GM21528 (cell line): ENCODE data around the gene DISP1.

Source experiments
- ATAC-seq: cut with Tn5 transposase; IDR thresholded peaks from one replicate; pipeline ENCODE4 v1.9.1; 2021; ENCODE audit warnings: mild to moderate bottlenecking, moderate library complexity; ENCODE audit not compliant: unreplicated experiment, low FRiP score

DISP1 gene, protein sequence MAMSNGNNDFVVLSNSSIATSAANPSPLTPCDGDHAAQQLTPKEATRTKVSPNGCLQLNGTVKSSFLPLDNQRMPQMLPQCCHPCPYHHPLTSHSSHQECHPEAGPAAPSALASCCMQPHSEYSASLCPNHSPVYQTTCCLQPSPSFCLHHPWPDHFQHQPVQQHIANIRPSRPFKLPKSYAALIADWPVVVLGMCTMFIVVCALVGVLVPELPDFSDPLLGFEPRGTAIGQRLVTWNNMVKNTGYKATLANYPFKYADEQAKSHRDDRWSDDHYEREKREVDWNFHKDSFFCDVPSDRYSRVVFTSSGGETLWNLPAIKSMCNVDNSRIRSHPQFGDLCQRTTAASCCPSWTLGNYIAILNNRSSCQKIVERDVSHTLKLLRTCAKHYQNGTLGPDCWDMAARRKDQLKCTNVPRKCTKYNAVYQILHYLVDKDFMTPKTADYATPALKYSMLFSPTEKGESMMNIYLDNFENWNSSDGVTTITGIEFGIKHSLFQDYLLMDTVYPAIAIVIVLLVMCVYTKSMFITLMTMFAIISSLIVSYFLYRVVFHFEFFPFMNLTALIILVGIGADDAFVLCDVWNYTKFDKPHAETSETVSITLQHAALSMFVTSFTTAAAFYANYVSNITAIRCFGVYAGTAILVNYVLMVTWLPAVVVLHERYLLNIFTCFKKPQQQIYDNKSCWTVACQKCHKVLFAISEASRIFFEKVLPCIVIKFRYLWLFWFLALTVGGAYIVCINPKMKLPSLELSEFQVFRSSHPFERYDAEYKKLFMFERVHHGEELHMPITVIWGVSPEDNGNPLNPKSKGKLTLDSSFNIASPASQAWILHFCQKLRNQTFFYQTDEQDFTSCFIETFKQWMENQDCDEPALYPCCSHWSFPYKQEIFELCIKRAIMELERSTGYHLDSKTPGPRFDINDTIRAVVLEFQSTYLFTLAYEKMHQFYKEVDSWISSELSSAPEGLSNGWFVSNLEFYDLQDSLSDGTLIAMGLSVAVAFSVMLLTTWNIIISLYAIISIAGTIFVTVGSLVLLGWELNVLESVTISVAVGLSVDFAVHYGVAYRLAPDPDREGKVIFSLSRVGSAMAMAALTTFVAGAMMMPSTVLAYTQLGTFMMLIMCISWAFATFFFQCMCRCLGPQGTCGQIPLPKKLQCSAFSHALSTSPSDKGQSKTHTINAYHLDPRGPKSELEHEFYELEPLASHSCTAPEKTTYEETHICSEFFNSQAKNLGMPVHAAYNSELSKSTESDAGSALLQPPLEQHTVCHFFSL (N-terminal part only)

DNA sequence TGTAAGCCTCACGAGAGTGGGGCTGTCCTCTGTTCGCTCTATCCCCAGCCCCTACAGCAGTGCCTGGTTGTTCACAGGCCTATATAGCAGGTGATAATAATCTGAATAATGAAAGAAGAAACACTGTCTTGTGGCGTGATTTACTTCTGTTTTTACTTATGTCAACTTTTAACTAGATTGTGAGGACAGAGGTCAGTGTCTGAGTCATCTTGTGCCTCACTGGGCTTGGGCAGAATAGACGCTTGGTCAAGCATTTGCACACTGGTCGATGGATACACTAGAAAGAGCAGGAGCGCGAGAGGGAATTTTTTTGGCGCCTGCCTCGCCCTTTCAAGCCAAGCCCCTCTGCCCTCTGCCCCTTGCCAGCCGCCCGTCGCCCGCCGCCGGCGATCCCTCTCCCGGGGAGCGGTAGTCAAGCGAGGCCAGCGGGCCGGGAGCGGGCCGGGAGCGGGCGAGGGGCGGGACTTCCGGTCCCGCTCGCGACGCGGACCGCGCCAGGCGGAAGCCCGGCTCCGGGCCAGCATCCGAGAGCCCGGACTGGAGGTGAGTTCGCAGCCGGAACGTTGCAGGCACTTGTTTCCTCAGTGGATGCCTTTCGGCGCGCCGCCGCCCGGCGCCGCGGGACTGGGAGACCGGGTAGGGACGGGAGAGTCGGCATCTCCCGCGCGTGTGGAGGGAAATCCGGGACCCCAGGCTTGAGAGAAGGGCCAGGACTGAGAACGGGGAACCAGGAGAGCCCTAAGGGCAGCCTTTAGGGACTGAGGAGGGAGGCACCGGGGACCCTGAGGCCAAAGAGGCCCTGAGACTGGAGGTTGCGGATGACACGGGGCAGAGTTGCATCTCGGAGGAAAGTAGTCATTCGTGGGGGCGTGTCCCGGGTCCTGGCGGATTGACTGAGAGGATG lies at the start of gene DISP1:
Gene DISP1, plus strand, starts transcription at position 504 of the 904 bp plus-strand sequence. CDS start 127,785 bp downstream, outside the sequence.
- peak; percentile 94 for ATAC-seq

- no peak for ATAC-seq
These were observed 47.7 kb upstream of the DISP1 start for GRCh38 chr1:222767152-222767571.

GRCh38 chr1:222768592-222768991 lies 46.2 kb upstream of the DISP1 start:
- ATAC-seq: no peak

DNA sequence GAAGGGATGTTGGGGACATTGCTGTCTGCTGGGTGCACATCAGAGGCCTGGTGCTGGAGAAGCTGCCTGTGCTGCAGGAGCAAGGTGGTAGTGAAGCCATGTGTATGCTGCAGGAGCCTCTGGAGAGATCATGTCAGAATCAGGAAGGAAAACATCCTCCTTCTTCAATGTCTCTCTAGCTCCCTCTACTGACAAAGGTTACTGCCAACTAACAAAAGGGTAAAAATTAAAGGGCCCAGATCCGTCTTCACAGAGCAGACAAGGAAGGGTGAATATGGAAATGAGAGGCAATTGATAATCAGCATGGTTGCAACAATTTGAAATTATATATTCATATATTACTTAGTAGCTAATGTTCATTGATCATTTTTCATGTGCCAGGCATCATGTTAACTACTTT lies 45.7 kb upstream of the DISP1 start:
- ATAC-seq: no peak

DNA sequence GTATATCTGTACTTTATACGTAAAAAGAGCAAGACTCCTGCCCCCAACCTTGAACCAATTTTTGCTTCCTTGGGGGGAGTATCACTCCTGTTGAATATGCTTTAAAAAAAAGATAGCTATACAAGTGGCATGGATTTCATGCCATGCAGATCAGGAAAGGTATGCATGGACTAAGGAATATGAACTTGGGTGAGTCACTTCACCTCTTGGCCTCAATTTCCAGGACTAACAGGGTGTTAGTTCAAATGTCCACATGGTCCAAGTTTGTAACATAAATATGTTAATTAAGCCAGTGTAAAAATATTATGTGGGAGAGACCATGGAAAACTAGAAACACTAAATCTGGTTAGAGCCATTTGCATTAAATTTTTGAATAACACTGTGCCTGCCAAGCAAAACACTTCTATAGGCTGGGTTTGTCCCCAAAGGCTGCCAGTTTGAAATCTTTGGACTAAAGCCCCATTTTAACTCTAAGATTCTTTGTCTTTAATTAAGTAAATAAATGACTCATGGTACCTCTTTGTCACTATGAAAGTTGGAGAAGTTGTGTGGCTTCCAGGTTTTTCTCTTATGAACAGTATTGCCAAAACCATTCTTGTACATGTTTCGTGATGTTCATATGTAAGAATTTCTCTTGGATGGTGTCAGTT lies 44.7 kb upstream of the DISP1 start:
- no peak for ATAC-seq

- peak; percentile 93 for ATAC-seq
These were observed 41.9 kb upstream of the DISP1 start for GRCh38 chr1:222772996-222773379.

DNA sequence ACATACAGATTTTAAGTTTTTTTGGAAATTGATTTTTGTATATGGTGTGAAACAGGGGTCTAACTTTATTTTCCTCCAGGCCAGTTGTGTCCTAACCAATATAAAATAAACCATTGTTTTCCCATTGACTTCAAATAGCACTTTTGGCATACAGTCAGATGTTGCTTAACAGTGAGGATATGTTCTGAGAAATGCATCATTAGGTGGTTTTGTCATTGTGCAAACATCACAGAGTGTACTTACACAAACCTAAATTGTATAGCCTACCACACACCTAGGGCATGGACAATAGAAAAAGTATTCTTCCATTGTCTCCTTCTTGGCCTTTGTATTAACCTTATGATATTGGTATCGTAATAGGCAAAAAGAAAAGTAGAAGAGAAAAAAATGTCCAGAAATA lies 37.4 kb upstream of the DISP1 start:
- no peak for ATAC-seq

GRCh38 chr1:222777977-222778376 lies 36.9 kb upstream of the DISP1 start:
- no peak for ATAC-seq

DNA sequence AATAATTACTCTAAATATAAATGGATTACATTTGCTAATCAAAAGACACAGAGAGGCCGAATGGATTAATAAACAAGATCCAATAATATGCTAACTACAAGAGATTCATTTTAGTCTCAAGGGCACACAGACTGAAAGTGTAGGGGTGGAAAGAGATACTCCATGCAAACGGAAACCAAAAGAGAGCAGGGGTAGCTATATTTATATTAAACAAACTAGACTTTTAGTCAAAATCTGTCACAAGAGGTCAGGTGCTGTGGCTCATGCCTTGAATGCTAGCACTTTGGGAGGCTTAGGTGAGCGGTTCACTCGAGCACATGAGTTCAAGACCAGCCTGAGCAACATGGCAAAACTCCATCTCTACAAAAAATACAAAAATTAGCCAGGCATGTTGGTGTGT lies 33.6 kb upstream of the DISP1 start:
- ATAC-seq: no peak

DNA sequence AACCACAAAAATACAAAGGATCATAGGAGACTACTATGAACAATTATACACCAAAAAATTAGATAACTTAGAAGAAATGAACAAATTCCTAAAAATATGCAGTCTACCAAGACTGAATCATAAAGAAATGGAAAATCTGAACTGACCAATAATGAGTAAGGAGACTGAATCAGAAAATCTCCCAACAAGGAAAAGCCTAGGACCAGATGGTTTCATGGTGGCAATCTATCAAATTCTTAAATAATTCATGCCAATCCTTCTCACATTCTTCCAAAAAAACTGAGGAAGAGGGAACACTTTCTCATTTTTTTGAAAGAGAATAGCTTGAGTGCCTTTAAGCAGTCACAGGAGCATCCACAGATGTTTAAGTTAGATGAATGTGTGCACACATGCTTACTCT lies 31.8 kb upstream of the DISP1 start:
- no peak for ATAC-seq

DNA sequence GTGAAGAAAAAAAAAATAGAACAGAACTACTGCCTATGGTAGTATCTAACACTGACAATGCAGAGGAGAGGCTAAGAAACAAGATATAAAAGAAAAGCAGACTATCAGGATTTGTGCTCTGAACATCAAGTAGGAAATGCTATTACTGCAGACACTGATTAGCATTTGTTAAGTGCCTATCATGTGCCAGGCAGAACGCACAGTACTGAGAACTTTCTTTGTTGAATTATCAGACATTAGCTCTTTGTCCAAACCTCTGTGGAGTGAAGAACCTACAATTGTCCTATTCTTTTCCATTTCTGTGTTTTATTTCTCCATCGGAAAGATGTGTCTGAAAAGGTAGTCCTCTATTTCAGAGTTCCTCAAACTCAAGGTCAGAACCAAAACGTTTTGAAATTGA lies 30.5 kb upstream of the DISP1 start:
- ATAC-seq: no peak

- ATAC-seq: no peak
These were observed 29.9 kb upstream of the DISP1 start for GRCh38 chr1:222784916-222785315.

GRCh38 chr1:222785529-222785928 lies 29.3 kb upstream of the DISP1 start:
- ATAC-seq: no peak

- no peak for ATAC-seq
These were observed 28.7 kb upstream of the DISP1 start for GRCh38 chr1:222786121-222786520.

GRCh38 chr1:222787729-222788128 lies 27.1 kb upstream of the DISP1 start:
- ATAC-seq: no peak

GRCh38 chr1:222788402-222789156 lies 26.3 kb upstream of the DISP1 start:
- no peak for ATAC-seq

GRCh38 chr1:222790115-222790514 lies 24.7 kb upstream of the DISP1 start:
- ATAC-seq: no peak

- no peak for ATAC-seq
These were observed 24.3 kb upstream of the DISP1 start for GRCh38 chr1:222790520-222790919.
